Suprapubic skin (tissue), 4 donors: ENCODE results near the gene STUM. TPM values are rescaled to one million over a fixed set of nuclear protein-coding genes. Genes with fewer than 3 reads are reported as not detected.

Experiments used
- DNase-seq, 2 donors: peaks; one replicate each; pipeline ENCODE4 v3.0.0-alpha.2; 2019; ENCODE audit warnings: low spot score in 2 of 2
- H3K27ac ChIP-seq: fragments of 200-600 bp; sonication (generic); one replicate; pipeline ENCODE4 v1.5.1; 2019
- H3K27me3 ChIP-seq: fragments of 200-600 bp; sonication (generic); one replicate; pipeline ENCODE4 v1.5.1; 2019
- H3K36me3 ChIP-seq: fragments of 200-600 bp; sonication (generic); one replicate; pipeline ENCODE4 v1.5.1; 2019
- H3K4me1 ChIP-seq: fragments of 200-600 bp; sonication (generic); one replicate; pipeline ENCODE4 v1.5.1; 2019
- H3K4me3 ChIP-seq: fragments of 200-600 bp; sonication (generic); one replicate; pipeline ENCODE4 v1.5.1; 2019; ENCODE audit warnings: mild to moderate bottlenecking
- H3K9me3 ChIP-seq: fragments of 200-600 bp; sonication (generic); one replicate; pipeline ENCODE4 v1.5.1; 2019
- CTCF ChIP-seq, 2 donors: fragments of 200-600 bp in 1 of 2; fragments of 450-650 bp in 1 of 2; sonication (generic) in 1 of 2; IDR thresholded peaks; one replicate each; pipeline ENCODE4 v1.5.1; 2016 to 2019; ENCODE audit warnings: antibody characterized with exemption in 2 of 2, mild to moderate bottlenecking in 1 of 2, moderate library complexity in 1 of 2
- EP300 ChIP-seq: sonication (generic); formaldehyde crosslinking; IDR thresholded peaks from one replicate; pipeline ENCODE4 v1.6.1; 2017; ENCODE audit warnings: antibody characterized with exemption
- POLR2A ChIP-seq, 2 donors: fragments of 450-650 bp; IDR thresholded peaks; one replicate each; pipeline ENCODE4 v1.6.1; 2017; ENCODE audit warnings: antibody characterized with exemption in 2 of 2, mild to moderate bottlenecking in 2 of 2, moderate library complexity in 2 of 2
- POLR2AphosphoS5 ChIP-seq, 3 donors: sonication (generic); formaldehyde crosslinking; IDR thresholded peaks; one replicate each; pipeline ENCODE4 v1.6.1; 2017; ENCODE audit warnings: antibody characterized with exemption in 3 of 3
- WGBS: methylation state at CpG from one replicate; pipeline ENCODE4 v1.1.5; 2018; 5-methylcytosine and 5-hydroxymethylcytosine counted together
- total RNA-seq, 4 donors: library from RNA; depleted of rRNA; stranded (reverse); fragments of >200 nt; gene quantifications; one replicate each; pipeline ENCODE4 v1.1.0, GENCODE V29; 2016

STUM gene
- total RNA-seq, 4 donors from 2014 or later, result 1.6 to 5.9 (median 2.0) TPM

GRCh38 chr1:226579781-226580323 lies 31.3 kb downstream of the STUM start:
- Histone ChIP-seq H3K4me3 (no peak overlapping the region), H3K36me3 (no peaks in the 10 kb centered on the region), H3K4me1 (no peaks in the 10 kb centered on the region), H3K27me3 (no peaks in the 10 kb centered on the region), H3K9me3 (no peaks in the 10 kb centered on the region), H3K27ac (no peak overlapping the region)
- no peak for DNase-seq
- 95% methylated on average over 6 of the region's 6 CpGs for WGBS
- TF ChIP-seq POLR2A (IDR thresholded peaks at IDR 0.05), result no peak
- TF ChIP-seq EP300, result no peak
- TF ChIP-seq CTCF (IDR thresholded peaks at IDR 0.05), result no peak
- no peak for TF ChIP-seq POLR2AphosphoS5 (IDR thresholded peaks at IDR 0.05)

GRCh38 chr1:226580625-226581270 lies 32.2 kb downstream of the STUM start:
- WGBS, result 73% methylated on average over 6 of the region's 6 CpGs
- no peaks in the 10 kb centered on the region for H3K36me3 ChIP-seq
- DNase-seq, result no peak
- H3K27ac ChIP-seq, result no peak overlapping the region
- no peaks in the 10 kb centered on the region for H3K4me1 ChIP-seq
- H3K4me3 ChIP-seq, result no peak overlapping the region
- TF ChIP-seq POLR2AphosphoS5 (IDR thresholded peaks at IDR 0.05), result no peak
- no peak for TF ChIP-seq POLR2A (IDR thresholded peaks at IDR 0.05)
- no peak for TF ChIP-seq EP300
- no peak for TF ChIP-seq CTCF (IDR thresholded peaks at IDR 0.05)
- H3K27me3 ChIP-seq, result no peaks in the 10 kb centered on the region
- H3K9me3 ChIP-seq, result no peaks in the 10 kb centered on the region

GRCh38 chr1:226581650-226582330 lies 33.2 kb downstream of the STUM start:
- Histone ChIP-seq H3K27ac (peak overlapping the region; percentile 40), H3K4me3 (no peak overlapping the region), H3K36me3 (no peaks in the 10 kb centered on the region), H3K4me1 (no peaks in the 10 kb centered on the region), H3K9me3 (no peaks in the 10 kb centered on the region), H3K27me3 (no peaks in the 10 kb centered on the region)
- 83% methylated on average over 8 of the region's 8 CpGs for WGBS
- TF ChIP-seq POLR2AphosphoS5 (IDR thresholded peaks at IDR 0.05) (no peak), EP300 (no peak), POLR2A (IDR thresholded peaks at IDR 0.05) (no peak), CTCF (IDR thresholded peaks at IDR 0.05) (no peak)
- no peak for DNase-seq

- H3K27ac ChIP-seq, result no peak overlapping the region
- no peaks in the 10 kb centered on the region for H3K9me3 ChIP-seq
- H3K36me3 ChIP-seq, result no peaks in the 10 kb centered on the region
- WGBS, result 88% methylated on average over 1 of the region's 3 CpGs
- H3K4me1 ChIP-seq, result no peaks in the 10 kb centered on the region
- no peaks in the 10 kb centered on the region for H3K27me3 ChIP-seq
- H3K4me3 ChIP-seq, result no peak overlapping the region
- DNase-seq, result no peak
- no peak for TF ChIP-seq POLR2A (IDR thresholded peaks at IDR 0.05)
- TF ChIP-seq EP300, result no peak
- no peak for TF ChIP-seq CTCF (IDR thresholded peaks at IDR 0.05)
- TF ChIP-seq POLR2AphosphoS5 (IDR thresholded peaks at IDR 0.05), result no peak
Observed at GRCh38 chr1:226582966-226583365, 34.4 kb downstream of the STUM start.

- no peaks in the 10 kb centered on the region for H3K36me3 ChIP-seq
- H3K9me3 ChIP-seq, result no peaks in the 10 kb centered on the region
- H3K4me3 ChIP-seq, result no peak overlapping the region
- 82% methylated on average over 3 of the region's 3 CpGs for WGBS
- DNase-seq, result no peak
- H3K27ac ChIP-seq, result no peak overlapping the region
- TF ChIP-seq EP300 (no peak), POLR2A (IDR thresholded peaks at IDR 0.05) (no peak), POLR2AphosphoS5 (IDR thresholded peaks at IDR 0.05) (no peak), CTCF (IDR thresholded peaks at IDR 0.05) (no peak)
- no peaks in the 10 kb centered on the region for H3K27me3 ChIP-seq
- peaks cover 2% of the 10 kb centered on the region for H3K4me1 ChIP-seq
Observed at GRCh38 chr1:226584164-226584563, 35.6 kb downstream of the STUM start.
